ENCODE data around the gene CEPT1. TPM values are rescaled to one million over a fixed set of nuclear protein-coding genes. Genes with fewer than 3 reads are reported as not detected.

Gene CEPT1
- total and polyA plus RNA-seq, 2 donors = 55.3 to 56.9 TPM

DNA sequence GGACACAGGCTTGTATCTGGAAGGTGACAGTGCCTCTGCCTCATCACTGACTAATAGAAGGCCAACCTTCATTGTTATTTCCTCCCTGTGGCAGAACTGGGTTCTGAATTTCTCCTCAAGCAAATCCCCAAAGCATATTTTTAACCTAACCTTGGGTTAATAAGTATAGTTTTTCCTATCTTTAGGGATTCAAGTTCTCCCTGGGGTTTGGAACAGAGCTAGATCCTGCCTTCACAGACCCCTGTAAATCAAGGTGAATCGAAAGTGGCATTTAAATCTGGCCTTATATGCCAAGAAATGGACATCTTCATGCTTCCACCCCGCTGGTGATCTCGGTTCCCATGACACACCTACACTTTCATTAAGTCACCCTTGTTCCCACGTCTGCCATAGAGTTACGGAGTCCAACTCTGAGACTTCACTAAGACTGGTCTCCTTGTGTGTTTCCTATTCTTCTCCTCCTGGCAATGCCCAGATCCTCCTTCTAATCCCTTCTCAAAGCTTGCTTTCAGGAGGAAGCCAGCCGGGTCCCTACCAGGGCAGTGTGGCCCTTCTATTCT is 83.2 kb downstream of the CEPT1 start:
- Histone ChIP-seq H3K36me3 (ENCODE audit: control insufficient read depth in 2 of 2, insufficient read depth in 2 of 2, low read length in 1 of 2) (no peaks in the 10 kb centered on the region), H3K27ac (ENCODE audit: low read depth in 1 of 2, low read length in 1 of 2) (peak overlapping the region; percentile 61 to 64), H3K4me3 (ENCODE audit: low read length in 2 of 2) (no peak overlapping the region), H3K27me3 (ENCODE audit: control insufficient read depth in 2 of 2, insufficient read depth in 1 of 2, low read length in 1 of 2) (no peaks in the 10 kb centered on the region), H3K4me1 (ENCODE audit: control insufficient read depth in 2 of 2, insufficient read depth in 2 of 2, low read length in 2 of 2) (peaks cover 72 to 90% of the 10 kb centered on the region in 2 donors), H3K9me3 (ENCODE audit: control insufficient read depth in 2 of 2, insufficient read depth in 1 of 2, low read length in 1 of 2) (no peaks in the 10 kb centered on the region)
- WGBS = 90% methylated on average over 6 of the region's 6 CpGs
- DNase-seq (ENCODE audit: low read depth in 6 of 9, low spot score in 9 of 9) = no peak

DNA sequence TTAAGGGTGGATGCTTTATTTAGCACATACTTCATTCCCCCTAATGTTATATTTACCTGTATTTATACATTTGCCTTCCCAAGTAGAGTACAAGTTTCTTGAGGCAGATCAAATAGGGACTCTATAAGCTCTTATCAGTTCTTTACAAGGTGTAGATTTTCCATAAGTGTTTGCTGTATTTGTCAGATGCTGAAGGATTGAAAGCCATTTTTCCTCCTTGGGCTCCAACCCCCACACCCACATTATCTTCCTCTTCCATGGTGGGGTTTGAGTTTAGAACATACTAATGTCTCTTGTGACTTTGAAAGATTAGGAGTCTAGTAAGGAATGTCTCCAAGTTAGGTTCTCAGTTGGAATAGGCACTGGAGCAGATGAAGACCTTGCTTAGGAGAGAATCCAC is 85.1 kb downstream of the CEPT1 start:
- DNase-seq (ENCODE audit: low read depth in 6 of 9, low spot score in 9 of 9) = no peak
- H3K36me3 ChIP-seq (ENCODE audit: control insufficient read depth in 2 of 2, insufficient read depth in 2 of 2, low read length in 1 of 2) = no peaks in the 10 kb centered on the region
- no peaks in the 10 kb centered on the region for H3K27me3 ChIP-seq (ENCODE audit: control insufficient read depth in 2 of 2, insufficient read depth in 1 of 2, low read length in 1 of 2)
- peaks cover 68 to 88% of the 10 kb centered on the region in 2 donors for H3K4me1 ChIP-seq (ENCODE audit: control insufficient read depth in 2 of 2, insufficient read depth in 2 of 2, low read length in 2 of 2)
- H3K27ac ChIP-seq (ENCODE audit: low read depth in 1 of 2, low read length in 1 of 2) = peak overlapping the region; percentile 92 to 99
- peaks cover 0 to 4% of the 10 kb centered on the region in 2 donors for H3K9me3 ChIP-seq (ENCODE audit: control insufficient read depth in 2 of 2, insufficient read depth in 1 of 2, low read length in 1 of 2)
- peak overlapping the region; percentile 23 to 37 for H3K4me3 ChIP-seq (ENCODE audit: low read length in 2 of 2)

- Histone ChIP-seq H3K4me1 (ENCODE audit: control insufficient read depth in 2 of 2, insufficient read depth in 2 of 2, low read length in 2 of 2) (peaks cover 67 to 88% of the 10 kb centered on the region in 2 donors), H3K27me3 (ENCODE audit: control insufficient read depth in 2 of 2, insufficient read depth in 1 of 2, low read length in 1 of 2) (no peaks in the 10 kb centered on the region), H3K36me3 (ENCODE audit: control insufficient read depth in 2 of 2, insufficient read depth in 2 of 2, low read length in 1 of 2) (no peaks in the 10 kb centered on the region), H3K4me3 (ENCODE audit: low read length in 2 of 2) (peak overlapping the region; percentile 23 to 37), H3K9me3 (ENCODE audit: control insufficient read depth in 2 of 2, insufficient read depth in 1 of 2, low read length in 1 of 2) (peaks cover 0 to 4% of the 10 kb centered on the region in 2 donors), H3K27ac (ENCODE audit: low read depth in 1 of 2, low read length in 1 of 2) (peak overlapping the region; percentile 97 to 99)
- DNase-seq (ENCODE audit: low read depth in 6 of 9, low spot score in 9 of 9) = peak in 6 of 9 donors; percentile 76 to 92 (median 80)
- WGBS = 4% methylated on average over 6 of the region's 6 CpGs
Measured at GRCh38 chr1:111225717-111226400, 85.8 kb downstream of the CEPT1 start.

DNA sequence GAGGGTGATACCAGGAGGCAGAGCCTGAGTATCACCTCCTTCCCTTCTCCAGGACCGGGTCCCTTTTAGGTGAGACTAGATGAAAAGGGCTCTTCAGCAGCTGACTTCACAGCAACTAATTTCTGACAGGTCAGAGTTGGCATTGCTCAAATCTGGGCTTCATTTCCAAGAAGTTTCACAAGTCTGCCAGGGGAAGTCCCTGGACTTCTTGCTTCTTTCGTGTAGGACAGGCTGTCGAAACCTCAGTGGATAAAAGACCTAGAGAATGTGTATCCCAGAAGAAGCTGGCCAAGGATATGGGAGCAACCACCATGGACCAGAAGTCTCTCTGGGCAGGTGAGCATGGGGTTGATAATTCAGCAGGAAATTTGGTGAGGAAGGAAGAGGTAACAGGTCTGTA is 87.4 kb downstream of the CEPT1 start, which contains the start of gene CHI3L2:
Gene CHI3L2, plus strand, starts transcription at position 280 of the 400 bp plus-strand sequence. Its CDS starts 17 bp downstream, at position 297.
- 87% methylated on average over 3 of the region's 3 CpGs for WGBS
- peak in 1 of 9 donors; percentile 36 for DNase-seq (ENCODE audit: low read depth in 6 of 9, low spot score in 9 of 9)
- H3K27ac ChIP-seq (ENCODE audit: low read depth in 1 of 2, low read length in 1 of 2) = peak within 1 kb of the TSS; percentile 97 to 99

DNA sequence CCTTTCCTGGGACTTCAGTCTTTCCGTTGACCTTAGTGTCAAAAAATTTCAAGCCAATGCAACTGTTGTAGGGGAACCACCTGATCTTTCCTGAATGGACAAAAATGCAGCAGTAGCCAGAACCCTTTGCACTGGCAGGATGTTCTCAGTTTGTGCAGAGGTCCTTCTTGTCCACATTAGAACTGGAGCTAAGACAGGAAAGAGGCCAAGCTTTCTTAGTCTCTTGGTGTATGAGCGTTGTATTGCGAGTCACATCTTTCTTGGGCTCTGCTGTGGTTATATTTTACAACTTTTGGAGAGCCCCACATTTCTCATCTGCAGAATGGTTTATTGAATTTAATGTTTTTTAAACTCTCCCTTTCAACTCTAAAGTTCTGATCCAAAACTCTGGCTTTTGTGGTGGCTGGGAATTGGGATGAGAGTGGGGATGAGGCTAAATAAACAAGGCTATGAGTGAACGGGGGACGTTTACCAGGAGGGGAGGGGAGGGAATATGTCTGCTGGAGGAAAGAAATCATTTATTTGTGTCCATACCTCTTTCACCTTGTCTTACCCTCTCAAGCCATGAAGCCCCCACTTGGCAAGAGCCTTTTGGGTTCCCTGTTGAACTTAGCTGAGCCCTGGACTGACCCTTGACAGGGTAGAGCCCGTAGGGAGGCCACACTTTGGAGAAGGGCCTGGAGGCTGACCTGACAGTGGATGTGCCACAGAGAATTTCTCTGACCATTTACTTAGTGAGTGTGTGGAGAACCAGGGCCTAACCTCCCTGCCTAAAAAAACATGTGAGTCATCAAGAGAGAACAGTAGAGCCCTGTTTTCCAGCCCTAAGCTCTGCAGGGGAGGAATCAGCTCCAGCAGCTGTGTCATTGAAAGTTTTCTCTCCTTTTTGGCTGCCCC is 88.1 kb downstream of the CEPT1 start:
- peak overlapping the region; percentile 97 to 99 for H3K27ac ChIP-seq (ENCODE audit: low read depth in 1 of 2, low read length in 1 of 2)
- H3K4me3 ChIP-seq (ENCODE audit: low read length in 2 of 2) = peak overlapping the region; percentile 3 to 4
- 83% methylated on average over 6 of the region's 6 CpGs for WGBS
- peaks cover 0 to 4% of the 10 kb centered on the region in 2 donors for H3K9me3 ChIP-seq (ENCODE audit: control insufficient read depth in 2 of 2, insufficient read depth in 1 of 2, low read length in 1 of 2)
- peak in 1 of 9 donors; percentile 44 for DNase-seq (ENCODE audit: low read depth in 6 of 9, low spot score in 9 of 9)
- H3K36me3 ChIP-seq (ENCODE audit: control insufficient read depth in 2 of 2, insufficient read depth in 2 of 2, low read length in 1 of 2) = peaks cover 0 to 5% of the 10 kb centered on the region in 2 donors
- peaks cover 53 to 73% of the 10 kb centered on the region in 2 donors for H3K4me1 ChIP-seq (ENCODE audit: control insufficient read depth in 2 of 2, insufficient read depth in 2 of 2, low read length in 2 of 2)
- no peaks in the 10 kb centered on the region for H3K27me3 ChIP-seq (ENCODE audit: control insufficient read depth in 2 of 2, insufficient read depth in 1 of 2, low read length in 1 of 2)

More for the DNA sequence above, 87.4 kb downstream of the CEPT1 start, which contains the start of gene CHI3L2:
- Histone ChIP-seq H3K4me3 (ENCODE audit: low read length in 2 of 2) (peak within 1 kb of the TSS; percentile 3 to 4), H3K4me1 (ENCODE audit: control insufficient read depth in 2 of 2, insufficient read depth in 2 of 2, low read length in 2 of 2) (peaks cover 56 to 75% of the 10 kb centered on the region in 2 donors), H3K9me3 (ENCODE audit: control insufficient read depth in 2 of 2, insufficient read depth in 1 of 2, low read length in 1 of 2) (peaks cover 0 to 4% of the 10 kb centered on the region in 2 donors), H3K27me3 (ENCODE audit: control insufficient read depth in 2 of 2, insufficient read depth in 1 of 2, low read length in 1 of 2) (no peaks in the 10 kb centered on the region), H3K36me3 (ENCODE audit: control insufficient read depth in 2 of 2, insufficient read depth in 2 of 2, low read length in 1 of 2) (no peaks in the 10 kb centered on the region)

DNA sequence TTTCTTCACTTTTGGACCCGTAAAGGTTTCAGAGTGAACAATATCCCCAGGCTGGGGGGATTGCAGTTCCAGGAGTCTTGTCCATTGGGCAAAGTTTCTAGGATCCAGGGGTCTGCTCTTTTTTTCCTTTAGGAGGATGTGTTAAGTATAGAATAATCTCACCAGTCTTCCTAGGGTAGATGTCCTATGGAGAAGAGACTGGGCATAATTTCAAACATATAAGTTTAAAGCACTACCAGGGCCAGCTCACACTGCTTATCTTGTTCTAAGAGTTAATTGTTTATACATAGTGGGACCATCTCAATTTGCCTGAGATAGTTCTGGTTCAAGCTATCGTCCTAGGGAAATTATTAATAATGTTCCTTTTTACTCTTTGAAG is 88.7 kb downstream of the CEPT1 start:
- DNase-seq (ENCODE audit: low read depth in 6 of 9, low spot score in 9 of 9) = no peak
- peaks cover 0 to 8% of the 10 kb centered on the region in 2 donors for H3K36me3 ChIP-seq (ENCODE audit: control insufficient read depth in 2 of 2, insufficient read depth in 2 of 2, low read length in 1 of 2)
- H3K4me1 ChIP-seq (ENCODE audit: control insufficient read depth in 2 of 2, insufficient read depth in 2 of 2, low read length in 2 of 2) = peaks cover 50 to 68% of the 10 kb centered on the region in 2 donors
- H3K4me3 ChIP-seq (ENCODE audit: low read length in 2 of 2) = peak overlapping the region in 1 of 2 donors; percentile 4
- no peaks in the 10 kb centered on the region for H3K27me3 ChIP-seq (ENCODE audit: control insufficient read depth in 2 of 2, insufficient read depth in 1 of 2, low read length in 1 of 2)
- peaks cover 0 to 4% of the 10 kb centered on the region in 2 donors for H3K9me3 ChIP-seq (ENCODE audit: control insufficient read depth in 2 of 2, insufficient read depth in 1 of 2, low read length in 1 of 2)
- peak overlapping the region; percentile 97 to 99 for H3K27ac ChIP-seq (ENCODE audit: low read depth in 1 of 2, low read length in 1 of 2)
- 92% methylated on average over 2 of the region's 2 CpGs for WGBS

DNA sequence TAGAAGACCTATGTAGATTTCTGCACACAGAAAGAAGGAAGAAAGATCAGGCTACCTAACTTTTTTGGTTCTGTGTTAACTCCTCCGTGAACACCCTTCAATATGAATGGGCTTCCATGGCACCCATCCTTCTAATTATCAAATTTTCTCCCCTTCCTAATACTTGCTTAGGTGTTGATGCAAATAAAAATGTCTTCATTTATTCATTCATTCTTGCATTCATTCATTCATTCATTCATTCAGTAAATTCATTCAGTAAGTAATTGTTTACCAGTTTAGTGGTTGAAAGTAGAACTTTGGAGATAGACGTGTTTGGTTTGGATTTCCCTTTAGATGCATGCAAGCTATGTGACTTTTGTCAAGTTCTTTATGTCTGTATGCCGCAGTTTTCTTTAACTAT is 92.1 kb downstream of the CEPT1 start:
- peaks cover 26 to 38% of the 10 kb centered on the region in 2 donors for H3K36me3 ChIP-seq (ENCODE audit: control insufficient read depth in 2 of 2, insufficient read depth in 2 of 2, low read length in 1 of 2)
- peaks cover 0 to 4% of the 10 kb centered on the region in 2 donors for H3K9me3 ChIP-seq (ENCODE audit: control insufficient read depth in 2 of 2, insufficient read depth in 1 of 2, low read length in 1 of 2)
- H3K4me1 ChIP-seq (ENCODE audit: control insufficient read depth in 2 of 2, insufficient read depth in 2 of 2, low read length in 2 of 2) = peaks cover 39 to 41% of the 10 kb centered on the region in 2 donors
- WGBS = 86% methylated on average over 3 of the region's 3 CpGs
- no peak overlapping the region for H3K27ac ChIP-seq (ENCODE audit: low read depth in 1 of 2, low read length in 1 of 2)
- H3K27me3 ChIP-seq (ENCODE audit: control insufficient read depth in 2 of 2, insufficient read depth in 1 of 2, low read length in 1 of 2) = no peaks in the 10 kb centered on the region
- H3K4me3 ChIP-seq (ENCODE audit: low read length in 2 of 2) = peak overlapping the region; percentile 51 to 74
- DNase-seq (ENCODE audit: low read depth in 6 of 9, low spot score in 9 of 9) = no peak

DNA sequence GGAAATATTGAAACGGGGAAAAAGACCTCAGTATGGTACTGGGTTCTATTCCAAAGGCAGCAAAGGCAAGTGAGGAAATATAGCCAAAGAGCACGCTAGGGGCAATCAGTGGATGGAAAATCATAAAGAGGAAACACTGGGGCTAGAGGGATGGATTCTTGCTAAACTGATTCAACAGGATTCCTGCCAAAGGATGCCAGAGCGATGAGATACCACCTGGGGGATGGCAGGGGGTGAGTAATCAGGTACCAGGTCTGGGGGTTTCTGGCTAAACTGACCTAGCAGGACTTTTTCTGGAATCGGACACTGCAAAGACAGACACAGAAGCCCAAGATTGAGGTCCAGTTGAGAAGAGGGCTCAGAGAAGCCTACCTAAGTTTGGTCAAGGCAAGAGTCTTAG is 94.2 kb downstream of the CEPT1 start:
- Histone ChIP-seq H3K4me3 (ENCODE audit: low read length in 2 of 2) (no peak overlapping the region), H3K27me3 (ENCODE audit: control insufficient read depth in 2 of 2, insufficient read depth in 1 of 2, low read length in 1 of 2) (no peaks in the 10 kb centered on the region), H3K4me1 (ENCODE audit: control insufficient read depth in 2 of 2, insufficient read depth in 2 of 2, low read length in 2 of 2) (peaks cover 17 to 20% of the 10 kb centered on the region in 2 donors), H3K27ac (ENCODE audit: low read depth in 1 of 2, low read length in 1 of 2) (no peak overlapping the region), H3K36me3 (ENCODE audit: control insufficient read depth in 2 of 2, insufficient read depth in 2 of 2, low read length in 1 of 2) (peaks cover 41 to 60% of the 10 kb centered on the region in 2 donors), H3K9me3 (ENCODE audit: control insufficient read depth in 2 of 2, insufficient read depth in 1 of 2, low read length in 1 of 2) (peaks cover 0 to 1% of the 10 kb centered on the region in 2 donors)
- no peak for DNase-seq (ENCODE audit: low read depth in 6 of 9, low spot score in 9 of 9)
- 97% methylated on average over 4 of the region's 4 CpGs for WGBS
